ENCODE measurements around the gene DLG1. TPM values are rescaled to one million over a fixed set of nuclear protein-coding genes. Genes with fewer than 3 reads are reported as not detected.

The DLG1 gene
- total RNA-seq, 1 experiment from 2014 or later: 89.8 TPM

DNA sequence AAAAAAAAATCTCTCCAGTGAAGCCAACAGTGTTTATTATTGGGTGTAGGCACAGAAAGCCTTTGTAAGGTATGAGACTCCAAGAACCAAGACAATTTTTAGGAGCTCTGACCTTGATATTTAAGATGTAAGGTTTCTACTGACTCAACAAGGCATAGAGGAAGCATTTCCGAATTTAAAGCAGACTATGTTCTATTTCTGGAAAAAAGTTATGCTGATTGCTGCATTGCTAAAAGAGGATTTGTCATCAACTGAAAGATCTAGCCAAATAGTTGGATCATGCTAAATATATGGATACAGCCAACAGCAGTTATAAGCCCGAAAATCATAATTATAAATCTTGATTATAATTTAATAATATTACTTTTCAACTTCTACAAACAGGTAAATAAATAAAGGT lies 215.5 kb downstream of the DLG1 start (continued):
- TF ChIP-seq, protein P1, sequence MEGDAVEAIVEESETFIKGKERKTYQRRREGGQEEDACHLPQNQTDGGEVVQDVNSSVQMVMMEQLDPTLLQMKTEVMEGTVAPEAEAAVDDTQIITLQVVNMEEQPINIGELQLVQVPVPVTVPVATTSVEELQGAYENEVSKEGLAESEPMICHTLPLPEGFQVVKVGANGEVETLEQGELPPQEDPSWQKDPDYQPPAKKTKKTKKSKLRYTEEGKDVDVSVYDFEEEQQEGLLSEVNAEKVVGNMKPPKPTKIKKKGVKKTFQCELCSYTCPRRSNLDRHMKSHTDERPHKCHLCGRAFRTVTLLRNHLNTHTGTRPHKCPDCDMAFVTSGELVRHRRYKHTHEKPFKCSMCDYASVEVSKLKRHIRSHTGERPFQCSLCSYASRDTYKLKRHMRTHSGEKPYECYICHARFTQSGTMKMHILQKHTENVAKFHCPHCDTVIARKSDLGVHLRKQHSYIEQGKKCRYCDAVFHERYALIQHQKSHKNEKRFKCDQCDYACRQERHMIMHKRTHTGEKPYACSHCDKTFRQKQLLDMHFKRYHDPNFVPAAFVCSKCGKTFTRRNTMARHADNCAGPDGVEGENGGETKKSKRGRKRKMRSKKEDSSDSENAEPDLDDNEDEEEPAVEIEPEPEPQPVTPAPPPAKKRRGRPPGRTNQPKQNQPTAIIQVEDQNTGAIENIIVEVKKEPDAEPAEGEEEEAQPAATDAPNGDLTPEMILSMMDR (IDR thresholded peaks at IDR 0.05 in 2 of 3, conservative IDR thresholded peaks at IDR 0.05 in 1 of 3; ENCODE audit: borderline replicate concordance in 1 of 3, insufficient read depth in 1 of 3, low read depth in 2 of 3, low read length in 2 of 3): no peak
- no peak for TF ChIP-seq ZNF274 (IDR thresholded peaks at IDR 0.05; ENCODE audit: low read depth, low read length)
- no peak for TF ChIP-seq SIN3A (IDR thresholded peaks at IDR 0.05; ENCODE audit: low read depth)
- no peak for TF ChIP-seq FOSL1 (IDR thresholded peaks at IDR 0.05; ENCODE audit: low read depth)

DNA sequence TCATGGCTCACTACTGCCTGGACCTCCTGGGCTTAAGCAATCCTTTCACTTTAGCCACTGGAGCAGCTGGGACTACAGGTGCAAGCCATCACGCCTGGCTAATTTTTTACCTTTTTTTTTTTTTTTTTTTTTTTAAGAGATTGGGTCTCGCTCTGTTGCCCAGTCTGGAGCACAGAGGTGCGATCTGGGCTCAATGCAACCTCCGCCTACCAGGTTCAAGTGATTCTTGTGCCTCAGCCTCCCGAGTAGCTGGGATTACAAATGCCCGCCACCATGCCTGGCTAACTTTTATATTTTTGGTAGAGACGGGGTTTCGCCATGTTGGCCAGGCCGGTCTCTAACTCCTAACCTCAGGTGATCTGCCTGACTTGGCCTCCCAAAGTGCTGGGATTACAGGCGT lies 218.1 kb downstream of the DLG1 start:
- intact Hi-C loops (cut with micrococcal nuclease): no loop called here

More for the DNA sequence above, 218.1 kb downstream of the DLG1 start:
- no peak overlapping the region for H3K9ac ChIP-seq (ENCODE audit: low read length)
- peaks cover 0 to 9% of the 10 kb centered on the region in 2 experiments; a peak in 2 of 4 replicates for H3K4me1 ChIP-seq (ENCODE audit: control insufficient read depth in 1 of 2, insufficient read depth in 2 of 2, low read length in 2 of 2)
- ATAC-seq (no peak), DNase-seq (ENCODE audit: low read depth, low spot score) (no peak)
- H3K27ac ChIP-seq (ENCODE audit: low read depth, low read length): no peak overlapping the region
- H3K27me3 ChIP-seq (ENCODE audit: insufficient read depth, low read length): no peaks in the 10 kb centered on the region
- no peak overlapping the region for H3K4me2 ChIP-seq (ENCODE audit: low read length)
- no peaks in the 10 kb centered on the region; the same call in 1 of the 2 replicates for H3K79me2 ChIP-seq (ENCODE audit: insufficient read depth, low read length)
- H3K4me3 ChIP-seq (replicated peaks in 1 of 2; ENCODE audit: low read depth in 1 of 2, low read length in 2 of 2): no peak overlapping the region
- ChIA-PET POLR2A (interaction anchor here (0.7 kb wide), 1 partner anchor 46 kb away, joined by 3 read pairs; no protein-coding TSS in a partner anchor), CTCF (no interaction called here), RAD21 (ENCODE audit: low non-redundant PET in 1 of 2, low total read pairs in 2 of 2, uncharacterized antibody in 2 of 2, unreplicated experiment in 2 of 2) (no interaction called here)
- no peaks in the 10 kb centered on the region for H3K9me3 ChIP-seq (ENCODE audit: control insufficient read depth in 1 of 2, insufficient read depth in 1 of 2, low read depth in 1 of 2, low read length in 2 of 2)
- no peaks in the 10 kb centered on the region for H4K20me1 ChIP-seq (ENCODE audit: insufficient read depth)
- H3K36me3 ChIP-seq (ENCODE audit: control insufficient read depth in 1 of 2, insufficient read depth in 2 of 2, low read length in 2 of 2): peaks cover 0 to 5% of the 10 kb centered on the region in 2 experiments; a peak in 1 of 4 replicates
- BruUV-seq (replicated peaks): no TSS peak
- no peak for TF ChIP-seq POLR2A (IDR thresholded peaks at IDR 0.05; ENCODE audit: borderline replicate concordance, extremely low read depth, insufficient read depth, insufficient read length)
- TF ChIP-seq CEBPB (IDR thresholded peaks at IDR 0.05; ENCODE audit: low read depth): no peak
- no peak for TF ChIP-seq SP1 (IDR thresholded peaks at IDR 0.05; ENCODE audit: low read depth)
- TF ChIP-seq TCF7L2 (IDR thresholded peaks at IDR 0.05; ENCODE audit: borderline replicate concordance, extremely low read depth, insufficient read depth, insufficient read length): no peak
- TF ChIP-seq, protein P1 (IDR thresholded peaks at IDR 0.05 in 2 of 3, conservative IDR thresholded peaks at IDR 0.05 in 1 of 3; ENCODE audit: borderline replicate concordance in 1 of 3, insufficient read depth in 1 of 3, low read depth in 2 of 3, low read length in 2 of 3): no peak
- no peak for TF ChIP-seq CBX3 (IDR thresholded peaks at IDR 0.05; ENCODE audit: low read depth)
- no peak for TF ChIP-seq POLR2AphosphoS5 (IDR thresholded peaks at IDR 0.05; ENCODE audit: low read depth, low read length)
- no peaks in the 10 kb centered on the region for H3K9me2 ChIP-seq (ENCODE audit: insufficient read depth)
- H2AFZ ChIP-seq (ENCODE audit: low read depth, low read length, poor library complexity, severe bottlenecking): no peak overlapping the region

Data from HCT116 (cell line).